SK-N-SH (cell line): ENCODE results near the gene KIR2DL1. TPM values are rescaled to one million over a fixed set of nuclear protein-coding genes. Genes with fewer than 3 reads are reported as not detected.
"Not testable (repeated sequence)": the region's sequence is repeated elsewhere in the genome, so short reads cannot be mapped to it uniquely, and the experiment has no call there.

Experiments used
- CTCF ChIA-PET: fragments of 300-600, 350-600 bp; formaldehyde crosslinking; extraction: SDS; loops from one replicate; lab custom pipeline; 2021; lab: Yijun Ruan, JAX
- POLR2A ChIA-PET: fragments of 350-600 bp; sonication (Branson Sonifier 250); formaldehyde crosslinking; extraction: SDS; loops from one replicate; lab custom pipeline; 2020; ENCODE audit warnings: antibody characterized with exemption, inconsistent platforms; lab: Yijun Ruan, JAX
- DNase-seq: peaks from one replicate; pipeline ENCODE4 v3.0.0; 2012
- H2AFZ ChIP-seq: fragments of 200-600 bp; sonication (generic); 2 replicates; pipeline ENCODE4 v1.8.1; 2016; ENCODE audit warnings: antibody characterized with exemption, mild to moderate bottlenecking, low read depth
- H3F3A ChIP-seq: fragments of 200-600 bp; sonication (generic); replicated peaks from 2 replicates; pipeline ENCODE3; 2016; ENCODE audit warnings: antibody characterized with exemption, mild to moderate bottlenecking; ENCODE audit not compliant: insufficient read depth
- H3K27ac ChIP-seq, 2 experiments: fragments of 200-500 bp in 1 of 2; fragments of 200-600 bp in 1 of 2; sonication (Bioruptor generic) in 1 of 2; sonication (generic), shearing (Covaris generic) in 1 of 2; 2 replicates each; pipeline versions ENCODE4 v1.5.1 to v1.6.1; 2014 to 2016; ENCODE audit warnings: low read depth in 2 of 2, inconsistent platforms in 1 of 2, low read length in 1 of 2, mild to moderate bottlenecking in 1 of 2, mixed read lengths in 1 of 2
- H3K27me3 ChIP-seq: fragments of 200-600 bp; sonication (generic), shearing (Covaris generic); 2 replicates; pipeline ENCODE4 v1.6.1; 2016; ENCODE audit warnings: mixed run types; ENCODE audit not compliant: insufficient read depth
- H3K36me3 ChIP-seq, 2 experiments: fragments of 200-500 bp in 1 of 2; fragments of 200-600 bp in 1 of 2; sonication (Bioruptor generic) in 1 of 2; sonication (generic) in 1 of 2; replicated peaks in 1 of 2; 2 replicates each; pipeline versions ENCODE3 to v1.5.1; 2014 to 2016; ENCODE audit warnings: low read length in 1 of 2, mild to moderate bottlenecking in 1 of 2; ENCODE audit not compliant: insufficient read depth in 2 of 2, control insufficient read depth in 1 of 2
- H3K4me1 ChIP-seq, 2 experiments: fragments of 200-500 bp in 1 of 2; fragments of 200-600 bp in 1 of 2; sonication (Bioruptor generic) in 1 of 2; sonication (generic), shearing (Covaris generic) in 1 of 2; 2 replicates each; pipeline versions ENCODE4 v1.5.1 to v1.6.1; 2014 to 2016; ENCODE audit warnings: low read depth in 1 of 2, low read length in 1 of 2, mixed run types in 1 of 2; ENCODE audit not compliant: insufficient read depth in 2 of 2, control insufficient read depth in 1 of 2
- H3K4me2 ChIP-seq: fragments of 200-600 bp; sonication (generic), shearing (Covaris generic); 2 replicates; pipeline ENCODE4 v1.6.1; 2017; ENCODE audit warnings: mixed run types
- H3K4me3 ChIP-seq, 2 experiments: fragments of 200-500 bp in 1 of 2; fragments of 200-600 bp in 1 of 2; sonication (Bioruptor generic) in 1 of 2; sonication (generic), shearing (Covaris generic) in 1 of 2; 2 replicates each; pipeline versions ENCODE4 v1.5.1 to v1.8.1; 2014 to 2016; ENCODE audit warnings: low read depth in 2 of 2, inconsistent platforms in 1 of 2, low read length in 1 of 2, mild to moderate bottlenecking in 1 of 2, mixed read lengths in 1 of 2, moderate library complexity in 1 of 2
- H3K79me2 ChIP-seq: fragments of 200-600 bp; sonication (generic); 2 replicates; pipeline ENCODE4 v1.8.1; 2017; ENCODE audit warnings: mild to moderate bottlenecking; ENCODE audit not compliant: insufficient read depth
- H3K9ac ChIP-seq: fragments of 200-600 bp; sonication (generic); 2 replicates; pipeline ENCODE4 v1.6.1; 2017; ENCODE audit warnings: mixed run types
- H3K9me2 ChIP-seq: fragments of 200-600 bp; sonication (generic); 2 replicates; pipeline ENCODE4 v1.6.1; 2017; ENCODE audit warnings: mixed run types
- H3K9me3 ChIP-seq: fragments of 200-600 bp; sonication (generic); 2 replicates; pipeline ENCODE4 v1.6.1; 2017; ENCODE audit warnings: mixed run types, mild to moderate bottlenecking, moderate library complexity
- H4K20me1 ChIP-seq: fragments of 200-600 bp; sonication (generic); 2 replicates; pipeline ENCODE4 v1.6.1; 2017; ENCODE audit warnings: mild to moderate bottlenecking, mixed run types; ENCODE audit not compliant: insufficient read depth
- WGBS: methylation state at CpG from one replicate; pipeline ENCODE4 v1.1.6; 2017; ENCODE audit warnings: low lambda C conversion rate; 5-methylcytosine and 5-hydroxymethylcytosine counted together
- polyA plus RNA-seq, 3 experiments: library from polyadenylated mRNA; depleted of rRNA; stranded (reverse); fragments of >200 nt; gene quantifications; 2 replicates each; pipeline ENCODE4 v1.2.3, GENCODE V29; 2012

Gene KIR2DL1
- polyA plus RNA-seq, 1 of the 3 experiments (the other 2 are of a cell fraction) = not detected

GRCh38 chr19:54741950-54742349 is 27.6 kb upstream of the KIR2DL1 start:
- CTCF ChIA-PET, H3K9me3 ChIP-seq, H3K4me2 ChIP-seq, H3K79me2 ChIP-seq, H3F3A ChIP-seq, DNase-seq, H2AFZ ChIP-seq, H3K27ac ChIP-seq, H3K4me3 ChIP-seq, H3K4me1 ChIP-seq, H3K9me2 ChIP-seq, POLR2A ChIA-PET, H3K36me3 ChIP-seq, H3K9ac ChIP-seq, H4K20me1 ChIP-seq, H3K27me3 ChIP-seq: not testable (repeated sequence)
- 3% methylated on average over 5 of the region's 5 CpGs for WGBS

- POLR2A ChIA-PET, H3K9ac ChIP-seq, H3K4me3 ChIP-seq, H3K27ac ChIP-seq, H3F3A ChIP-seq, H3K9me3 ChIP-seq, H4K20me1 ChIP-seq, DNase-seq, H3K9me2 ChIP-seq, H3K27me3 ChIP-seq, H3K79me2 ChIP-seq, H3K4me1 ChIP-seq, H2AFZ ChIP-seq, CTCF ChIA-PET, H3K4me2 ChIP-seq, H3K36me3 ChIP-seq: not testable (repeated sequence)
- 5% methylated on average over 5 of the region's 5 CpGs for WGBS
These were observed 25.5 kb upstream of the KIR2DL1 start for GRCh38 chr19:54744080-54744479.

- DNase-seq, POLR2A ChIA-PET, CTCF ChIA-PET: not testable (repeated sequence)
These were observed 21.8 kb upstream of the KIR2DL1 start for GRCh38 chr19:54747614-54748322.

GRCh38 chr19:54750276-54750675 is 19.3 kb upstream of the KIR2DL1 start:
- H4K20me1 ChIP-seq, H3K9me3 ChIP-seq, DNase-seq, H3K4me3 ChIP-seq, H3F3A ChIP-seq, H3K36me3 ChIP-seq, H3K9me2 ChIP-seq, H3K4me2 ChIP-seq, H3K4me1 ChIP-seq, H3K9ac ChIP-seq, CTCF ChIA-PET, H3K27me3 ChIP-seq, H3K27ac ChIP-seq, H3K79me2 ChIP-seq, H2AFZ ChIP-seq, POLR2A ChIA-PET: not testable (repeated sequence)
- WGBS = 0% methylated on average over 6 of the region's 6 CpGs

More at GRCh38 chr19:54747614-54748322, 21.8 kb upstream of the KIR2DL1 start:
- not testable (repeated sequence) for H3K79me2 ChIP-seq, H3K9me2 ChIP-seq, H4K20me1 ChIP-seq, H3K4me3 ChIP-seq, H3F3A ChIP-seq, H3K4me1 ChIP-seq, H3K36me3 ChIP-seq, H3K9me3 ChIP-seq, H3K4me2 ChIP-seq, H2AFZ ChIP-seq, H3K9ac ChIP-seq, H3K27me3 ChIP-seq, H3K27ac ChIP-seq
- 3% methylated on average over 9 of the region's 9 CpGs for WGBS

GRCh38 chr19:54756204-54757110 is 13.1 kb upstream of the KIR2DL1 start:
- POLR2A ChIA-PET, CTCF ChIA-PET: not testable (repeated sequence)
- 7% methylated on average over 12 of the region's 12 CpGs for WGBS

GRCh38 chr19:54758577-54758976 is 11.0 kb upstream of the KIR2DL1 start:
- 2% methylated on average over 6 of the region's 6 CpGs for WGBS
- DNase-seq, H3F3A ChIP-seq, H2AFZ ChIP-seq, H3K27me3 ChIP-seq, H3K9ac ChIP-seq, H3K9me2 ChIP-seq, H3K4me2 ChIP-seq, H3K79me2 ChIP-seq, H3K4me3 ChIP-seq, POLR2A ChIA-PET, H3K36me3 ChIP-seq, CTCF ChIA-PET, H3K4me1 ChIP-seq, H3K27ac ChIP-seq, H3K9me3 ChIP-seq, H4K20me1 ChIP-seq: not testable (repeated sequence)

More at GRCh38 chr19:54756204-54757110, 13.1 kb upstream of the KIR2DL1 start:
- not testable (repeated sequence) for H3K9ac ChIP-seq, H3K9me3 ChIP-seq, H3K36me3 ChIP-seq, H3K4me1 ChIP-seq, H3K4me2 ChIP-seq, H3K79me2 ChIP-seq, H3K27me3 ChIP-seq, H3F3A ChIP-seq, H2AFZ ChIP-seq, H3K9me2 ChIP-seq, H3K27ac ChIP-seq, H4K20me1 ChIP-seq, H3K4me3 ChIP-seq, DNase-seq
